Ishikawa (cell line): ENCODE results near the gene RAB5IF.
A peak's percentile ranks its signal among the peaks of the same experiment; 100 is the strongest.

ENCODE experiments used
- CEBPB ChIP-seq: IDR thresholded peaks from 2 replicates; pipeline ENCODE4 v1.6.1; 2012
- CREB1 ChIP-seq: IDR thresholded peaks from 2 replicates; pipeline ENCODE4 v1.6.1; 2012; ENCODE audit warnings: low read depth
- EGR1 ChIP-seq: IDR thresholded peaks from 2 replicates; pipeline ENCODE4 v1.6.1; 2012
- EP300 ChIP-seq: IDR thresholded peaks from 2 replicates; pipeline ENCODE4 v1.6.1; 2012; ENCODE audit warnings: borderline replicate concordance
- FOXM1 ChIP-seq: IDR thresholded peaks from 2 replicates; pipeline ENCODE4 v1.6.1; 2012; ENCODE audit warnings: low read depth, borderline replicate concordance
- NFIC ChIP-seq: IDR thresholded peaks from 2 replicates; pipeline ENCODE4 v1.6.1; 2012
- RAD21 ChIP-seq: IDR thresholded peaks from 2 replicates; pipeline ENCODE4 v1.6.1; 2012; ENCODE audit warnings: low read depth
- TAF1 ChIP-seq: IDR thresholded peaks from 2 replicates; pipeline ENCODE4 v1.6.1; 2012; ENCODE audit warnings: low read depth, mild to moderate bottlenecking
- TCF12 ChIP-seq: IDR thresholded peaks from 2 replicates; pipeline ENCODE4 v1.6.1; 2012; ENCODE audit warnings: low read depth
- TEAD4 ChIP-seq: IDR thresholded peaks from 2 replicates; pipeline ENCODE4 v1.6.1; 2012
- YY1 ChIP-seq: IDR thresholded peaks from 2 replicates; pipeline ENCODE4 v1.6.1; 2012; ENCODE audit warnings: low read depth
- ZBTB7A ChIP-seq: IDR thresholded peaks from 2 replicates; pipeline ENCODE4 v1.6.1; 2012; ENCODE audit warnings: low read depth
- TF ChIP-seq, protein P1 (sequence below): IDR thresholded peaks from 2 replicates; pipeline ENCODE4 v1.6.1; 2012
- TF ChIP-seq, protein P2 (sequence below): IDR thresholded peaks from 2 replicates; pipeline ENCODE4 v1.6.1; 2012
- TF ChIP-seq, protein P3 (sequence below): IDR thresholded peaks from 2 replicates; pipeline ENCODE4 v1.6.1; 2012; ENCODE audit warnings: low read depth, mild to moderate bottlenecking

Gene RAB5IF

GRCh38 chr20:36571564-36572504, 33.7 kb upstream of the RAB5IF start:
- TF ChIP-seq TEAD4 (no peak), YY1 (no peak), NFIC (no peak), TCF12 (no peak)

- no peak for TF ChIP-seq CREB1
- no peak for TF ChIP-seq EP300
- TF ChIP-seq CEBPB: no peak
- TF ChIP-seq TEAD4: no peak
- TF ChIP-seq, protein P1, sequence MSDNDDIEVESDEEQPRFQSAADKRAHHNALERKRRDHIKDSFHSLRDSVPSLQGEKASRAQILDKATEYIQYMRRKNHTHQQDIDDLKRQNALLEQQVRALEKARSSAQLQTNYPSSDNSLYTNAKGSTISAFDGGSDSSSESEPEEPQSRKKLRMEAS: no peak
- TF ChIP-seq, protein P2, sequence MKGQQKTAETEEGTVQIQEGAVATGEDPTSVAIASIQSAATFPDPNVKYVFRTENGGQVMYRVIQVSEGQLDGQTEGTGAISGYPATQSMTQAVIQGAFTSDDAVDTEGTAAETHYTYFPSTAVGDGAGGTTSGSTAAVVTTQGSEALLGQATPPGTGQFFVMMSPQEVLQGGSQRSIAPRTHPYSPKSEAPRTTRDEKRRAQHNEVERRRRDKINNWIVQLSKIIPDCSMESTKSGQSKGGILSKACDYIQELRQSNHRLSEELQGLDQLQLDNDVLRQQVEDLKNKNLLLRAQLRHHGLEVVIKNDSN: no peak
- TF ChIP-seq EGR1: no peak
- TF ChIP-seq TCF12: no peak
Observed at GRCh38 chr20:36572701-36573102, 32.9 kb upstream of the RAB5IF start.

GRCh38 chr20:36573103-36573797, 32.3 kb upstream of the RAB5IF start, which contains the start of gene TGIF2:
TGIF2 (plus strand) TSS chr20:36573597; CDS start chr20:36578775, 5,178 bp downstream.
- peak; percentile 91 for TF ChIP-seq TEAD4
- no peak for TF ChIP-seq NFIC
- TF ChIP-seq CREB1: 0 out of 2 replicates have a peak, but pooled peaks have one; percentile 30
- peak; percentile 20; the same call in 1 of the 2 replicates for TF ChIP-seq TCF12
- peak; percentile 43; the same call in 1 of the 2 replicates for TF ChIP-seq TAF1
- TF ChIP-seq YY1: no peak
- TF ChIP-seq, protein P1: peak; percentile 20

- TF ChIP-seq ZBTB7A (peak; percentile 91), CREB1 (no peak), FOXM1 (peak; percentile 39)
Observed at GRCh38 chr20:36573798-36574365, 31.7 kb upstream of the RAB5IF start.

DNA sequence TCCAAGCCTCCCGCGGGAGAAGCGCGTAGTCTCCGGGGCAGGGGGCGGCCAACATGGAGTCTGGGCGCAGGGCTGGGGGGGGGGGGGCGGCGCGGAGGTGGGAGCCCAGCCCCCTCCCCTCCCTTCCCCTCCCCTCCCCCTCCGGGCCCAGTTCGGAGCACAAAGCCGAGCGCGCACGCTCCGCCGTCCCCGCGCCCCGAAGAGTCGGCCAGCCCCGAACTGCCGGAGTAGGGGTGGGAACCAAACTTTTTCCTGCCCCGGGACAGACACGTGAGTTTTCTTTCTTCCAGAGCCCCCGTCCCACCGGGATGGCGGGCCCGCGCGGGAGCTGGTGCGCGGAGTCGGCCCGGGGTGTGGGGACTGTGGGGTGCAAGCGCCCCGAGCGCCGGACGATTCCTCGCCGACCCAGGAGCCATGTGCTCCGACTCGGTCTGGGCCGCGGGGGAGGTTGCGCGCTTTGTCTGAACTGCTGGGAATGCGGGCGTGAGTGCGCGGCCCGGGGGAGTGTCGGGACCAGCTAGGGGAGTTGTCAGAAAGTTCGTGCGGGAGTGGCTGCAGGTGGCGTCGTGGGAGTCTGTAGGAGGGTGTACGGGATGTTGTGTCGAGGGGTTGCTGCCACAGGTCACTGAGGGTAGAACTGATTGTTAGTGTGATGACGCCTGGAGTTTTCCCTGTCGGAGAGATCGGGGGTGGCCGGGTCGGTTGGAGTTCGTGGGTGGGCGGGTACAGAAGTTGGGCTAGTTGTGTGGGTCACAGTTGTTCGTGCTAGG, 31.0 kb upstream of the RAB5IF start:
- TF ChIP-seq, protein P3, sequence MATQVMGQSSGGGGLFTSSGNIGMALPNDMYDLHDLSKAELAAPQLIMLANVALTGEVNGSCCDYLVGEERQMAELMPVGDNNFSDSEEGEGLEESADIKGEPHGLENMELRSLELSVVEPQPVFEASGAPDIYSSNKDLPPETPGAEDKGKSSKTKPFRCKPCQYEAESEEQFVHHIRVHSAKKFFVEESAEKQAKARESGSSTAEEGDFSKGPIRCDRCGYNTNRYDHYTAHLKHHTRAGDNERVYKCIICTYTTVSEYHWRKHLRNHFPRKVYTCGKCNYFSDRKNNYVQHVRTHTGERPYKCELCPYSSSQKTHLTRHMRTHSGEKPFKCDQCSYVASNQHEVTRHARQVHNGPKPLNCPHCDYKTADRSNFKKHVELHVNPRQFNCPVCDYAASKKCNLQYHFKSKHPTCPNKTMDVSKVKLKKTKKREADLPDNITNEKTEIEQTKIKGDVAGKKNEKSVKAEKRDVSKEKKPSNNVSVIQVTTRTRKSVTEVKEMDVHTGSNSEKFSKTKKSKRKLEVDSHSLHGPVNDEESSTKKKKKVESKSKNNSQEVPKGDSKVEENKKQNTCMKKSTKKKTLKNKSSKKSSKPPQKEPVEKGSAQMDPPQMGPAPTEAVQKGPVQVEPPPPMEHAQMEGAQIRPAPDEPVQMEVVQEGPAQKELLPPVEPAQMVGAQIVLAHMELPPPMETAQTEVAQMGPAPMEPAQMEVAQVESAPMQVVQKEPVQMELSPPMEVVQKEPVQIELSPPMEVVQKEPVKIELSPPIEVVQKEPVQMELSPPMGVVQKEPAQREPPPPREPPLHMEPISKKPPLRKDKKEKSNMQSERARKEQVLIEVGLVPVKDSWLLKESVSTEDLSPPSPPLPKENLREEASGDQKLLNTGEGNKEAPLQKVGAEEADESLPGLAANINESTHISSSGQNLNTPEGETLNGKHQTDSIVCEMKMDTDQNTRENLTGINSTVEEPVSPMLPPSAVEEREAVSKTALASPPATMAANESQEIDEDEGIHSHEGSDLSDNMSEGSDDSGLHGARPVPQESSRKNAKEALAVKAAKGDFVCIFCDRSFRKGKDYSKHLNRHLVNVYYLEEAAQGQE: no peak
- TF ChIP-seq TEAD4 (peak; percentile 52), ZBTB7A (0 out of 2 replicates have a peak, but pooled peaks have one; percentile 29), NFIC (no peak), TAF1 (peak; percentile 30), CREB1 (no peak), EP300 (no peak), TCF12 (peak; percentile 72; the same call in 1 of the 2 replicates), EGR1 (no peak), RAD21 (no peak), FOXM1 (no peak), CEBPB (no peak), YY1 (no peak)
- TF ChIP-seq, protein P1: peak; percentile 97
- TF ChIP-seq, protein P2: no peak

DNA sequence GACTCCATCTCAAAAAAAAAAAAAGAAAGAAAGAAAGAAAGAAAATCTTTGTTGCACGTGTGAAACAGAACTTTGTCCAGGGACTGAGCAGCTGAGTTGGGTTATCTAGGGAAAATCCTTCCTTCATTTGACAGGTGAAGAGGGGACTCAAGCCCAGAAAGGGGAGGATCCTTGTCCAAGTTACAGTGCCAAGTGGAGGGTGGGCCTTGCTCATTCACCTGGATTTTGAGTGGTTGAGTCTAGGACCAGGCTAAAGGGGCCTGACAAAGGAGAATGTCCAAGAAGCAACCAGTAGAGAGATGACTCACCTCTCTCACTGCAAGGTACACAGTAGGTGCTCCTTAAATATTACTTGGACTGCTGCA, 29.5 kb upstream of the RAB5IF start:
- TF ChIP-seq CEBPB (no peak), FOXM1 (no peak), TCF12 (no peak), EP300 (no peak), EGR1 (no peak)
